Fibroblast of lung (primary cell): ENCODE measurements around the gene USF1. TPM values are rescaled to one million over a fixed set of nuclear protein-coding genes. Genes with fewer than 3 reads are reported as not detected.

ENCODE experiments used
- DNase-seq, 2 donors: peaks; one replicate each; pipeline versions ENCODE4 v3.0.0 to v3.0.0-alpha.2; 2010; ENCODE audit warnings: low read depth in 2 of 2
- H2AFZ ChIP-seq: 2 replicates; pipeline ENCODE4 v1.5.1; 2012; ENCODE audit warnings: low read length, control low read depth, inconsistent platforms
- H3K27ac ChIP-seq: 2 replicates; pipeline ENCODE4 v1.5.1; 2011; ENCODE audit warnings: low read length, control low read depth; ENCODE audit not compliant: insufficient read depth
- H3K27me3 ChIP-seq: 2 replicates; pipeline ENCODE4 v1.5.1; 2011; ENCODE audit warnings: mild to moderate bottlenecking, low read length; ENCODE audit not compliant: control insufficient read depth, insufficient read depth
- H3K36me3 ChIP-seq: 2 replicates; pipeline ENCODE4 v1.5.1; 2011; ENCODE audit warnings: low read length; ENCODE audit not compliant: control insufficient read depth, insufficient read depth
- H3K4me1 ChIP-seq: 2 replicates; pipeline ENCODE4 v1.5.1; 2011; ENCODE audit warnings: low read length; ENCODE audit not compliant: control insufficient read depth, insufficient read depth; ENCODE audit errors: extremely low read depth
- H3K4me2 ChIP-seq: 2 replicates; pipeline ENCODE4 v1.5.1; 2011; ENCODE audit warnings: low read length, control low read depth; ENCODE audit not compliant: insufficient read depth; ENCODE audit errors: extremely low read depth
- H3K4me3 ChIP-seq, 4 experiments: fragments of 200-600 bp in 1 of 4; sonication (generic) in 1 of 4; replicated peaks in 1 of 4; 2 replicates each; pipeline ENCODE4 v1.5.1; 2011 to 2016; ENCODE audit warnings: low read length in 4 of 4, low read depth in 3 of 4, mild to moderate bottlenecking in 3 of 4, control low read depth in 2 of 4, inconsistent platforms in 1 of 4, mixed read lengths in 1 of 4; ENCODE audit not compliant: insufficient read depth in 1 of 4; ENCODE audit errors: control extremely low read depth in 1 of 4
- H3K79me2 ChIP-seq: 2 replicates; pipeline ENCODE4 v1.5.1; 2012; ENCODE audit warnings: mild to moderate bottlenecking, low read length, inconsistent platforms; ENCODE audit not compliant: control insufficient read depth, insufficient read depth
- H3K9ac ChIP-seq: 2 replicates; pipeline ENCODE4 v1.5.1; 2011; ENCODE audit warnings: mild to moderate bottlenecking, low read length, control low read depth; ENCODE audit not compliant: insufficient read depth
- H3K9me3 ChIP-seq: 2 replicates; pipeline ENCODE4 v1.5.1; 2012; ENCODE audit warnings: low read depth, low read length; ENCODE audit not compliant: control insufficient read depth, insufficient read depth
- H4K20me1 ChIP-seq: 2 replicates; pipeline ENCODE4 v1.5.1; 2011; ENCODE audit warnings: low read length; ENCODE audit not compliant: control insufficient read depth, insufficient read depth; ENCODE audit errors: extremely low read depth
- EZH2 ChIP-seq: IDR thresholded peaks from 2 replicates; pipeline ENCODE4 v1.5.1; 2012; ENCODE audit warnings: low read length, control low read depth, mild to moderate bottlenecking; ENCODE audit errors: missing control alignments
- polyA minus RNA-seq: library from RNA; depleted of rRNA, polyadenylated mRNA; stranded (reverse); fragments of >200 nt; gene quantifications from 2 replicates; pipeline ENCODE4 v1.2.3, GENCODE V29; 2011; ENCODE audit warnings: low replicate concordance
- polyA plus RNA-seq, 2 donors: library from polyadenylated mRNA; depleted of rRNA in 1 of 2; stranded (reverse) in 1 of 2; unstranded in 1 of 2; fragments of >200 nt; gene quantifications; 2 replicates each; pipeline ENCODE4 v1.2.1, GENCODE V29; 2011 to 2012; ENCODE audit warnings: missing spikeins in 1 of 2
- total RNA-seq: library from RNA; depleted of rRNA; stranded (reverse); fragments of >200 nt; gene quantifications from 2 replicates; pipeline ENCODE4 v1.2.1, GENCODE V29; 2014
- TF ChIP-seq, protein P1 (sequence below), 2 donors: IDR thresholded peaks in 1 of 2; conservative IDR thresholded peaks in 1 of 2; 1 replicate in 1 of 2; 2 replicates in 1 of 2; pipeline ENCODE4 v1.5.1; 2011 to 2012; ENCODE audit warnings: low read length in 2 of 2, control low read depth in 1 of 2, inconsistent platforms in 1 of 2, low read depth in 1 of 2, mild to moderate bottlenecking in 1 of 2

USF1 gene, protein sequence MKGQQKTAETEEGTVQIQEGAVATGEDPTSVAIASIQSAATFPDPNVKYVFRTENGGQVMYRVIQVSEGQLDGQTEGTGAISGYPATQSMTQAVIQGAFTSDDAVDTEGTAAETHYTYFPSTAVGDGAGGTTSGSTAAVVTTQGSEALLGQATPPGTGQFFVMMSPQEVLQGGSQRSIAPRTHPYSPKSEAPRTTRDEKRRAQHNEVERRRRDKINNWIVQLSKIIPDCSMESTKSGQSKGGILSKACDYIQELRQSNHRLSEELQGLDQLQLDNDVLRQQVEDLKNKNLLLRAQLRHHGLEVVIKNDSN
- total RNA-seq (71.7 and 80.1 TPM in 2 replicates), polyA plus RNA-seq (23.9 and 25.0 TPM in 2 replicates), polyA minus RNA-seq (69.9 and 134 TPM in 2 replicates)
- polyA plus RNA-seq (2012): 27.9 and 32.5 TPM in 2 replicates

DNA sequence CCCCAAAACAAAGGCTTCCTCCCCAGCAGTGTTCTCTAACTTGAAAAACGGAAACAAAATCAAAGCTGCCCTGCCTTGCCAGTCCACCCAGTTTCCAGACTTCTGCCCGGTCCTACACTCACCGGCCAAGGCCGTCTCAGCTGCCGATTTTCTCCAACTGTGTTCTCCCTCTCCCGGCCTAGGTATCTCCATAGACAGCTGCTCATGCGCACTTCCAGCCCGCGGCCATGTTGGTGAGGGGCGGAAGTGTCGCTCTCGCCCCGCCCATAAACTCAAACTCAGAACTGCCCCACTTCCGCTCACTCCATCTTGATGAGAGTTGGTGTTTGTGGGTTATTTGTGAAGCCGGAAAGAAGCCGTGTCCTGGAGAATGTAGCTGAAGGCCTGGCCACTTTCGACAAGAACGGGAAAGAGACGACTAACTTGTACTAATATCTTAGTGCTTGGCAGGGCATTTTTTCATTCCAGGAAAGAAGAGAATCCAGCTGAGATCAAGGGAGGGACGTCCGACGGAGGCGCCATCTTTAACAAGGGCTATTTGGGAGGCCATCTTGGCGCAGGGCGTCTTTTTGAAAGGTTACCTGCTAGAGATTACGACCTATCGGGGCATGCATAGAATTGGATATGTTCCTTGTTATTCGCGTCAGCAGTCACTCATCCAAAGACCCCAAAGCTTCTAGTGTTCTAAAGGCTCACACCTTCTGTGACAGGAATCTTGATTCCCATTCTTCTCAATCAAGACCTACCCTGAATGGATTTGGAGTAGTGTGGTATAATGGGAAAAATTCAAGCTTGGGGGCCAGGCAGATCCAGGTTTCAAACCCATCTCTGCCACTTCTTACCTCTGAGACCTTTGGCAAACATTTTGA is at the start of gene USF1:
Gene USF1, minus strand, starts transcription at position 242 of the 869 bp plus-strand sequence. CDS start 2,702 bp downstream, outside the sequence.
- Histone ChIP-seq H4K20me1 (no peaks in the 10 kb centered on the region), H3K4me1 (no peaks in the 10 kb centered on the region), H3K9ac (peak within 1 kb of the TSS; percentile 77), H3K27me3 (no peaks in the 10 kb centered on the region), H3K27ac (peak within 1 kb of the TSS; percentile 95), H3K4me3 (peak within 1 kb of the TSS; percentile 86 to 98 (median 90)), H2AFZ (peak within 1 kb of the TSS; percentile 96), H3K79me2 (peaks cover 15% of the 10 kb centered on the region), H3K36me3 (peaks cover 11% of the 10 kb centered on the region), H3K9me3 (no peaks in the 10 kb centered on the region), H3K4me2 (peak within 1 kb of the TSS; percentile 88)
- peak; percentile 94 to 96 for DNase-seq
- TF ChIP-seq EZH2: no peak
- TF ChIP-seq, protein P1, sequence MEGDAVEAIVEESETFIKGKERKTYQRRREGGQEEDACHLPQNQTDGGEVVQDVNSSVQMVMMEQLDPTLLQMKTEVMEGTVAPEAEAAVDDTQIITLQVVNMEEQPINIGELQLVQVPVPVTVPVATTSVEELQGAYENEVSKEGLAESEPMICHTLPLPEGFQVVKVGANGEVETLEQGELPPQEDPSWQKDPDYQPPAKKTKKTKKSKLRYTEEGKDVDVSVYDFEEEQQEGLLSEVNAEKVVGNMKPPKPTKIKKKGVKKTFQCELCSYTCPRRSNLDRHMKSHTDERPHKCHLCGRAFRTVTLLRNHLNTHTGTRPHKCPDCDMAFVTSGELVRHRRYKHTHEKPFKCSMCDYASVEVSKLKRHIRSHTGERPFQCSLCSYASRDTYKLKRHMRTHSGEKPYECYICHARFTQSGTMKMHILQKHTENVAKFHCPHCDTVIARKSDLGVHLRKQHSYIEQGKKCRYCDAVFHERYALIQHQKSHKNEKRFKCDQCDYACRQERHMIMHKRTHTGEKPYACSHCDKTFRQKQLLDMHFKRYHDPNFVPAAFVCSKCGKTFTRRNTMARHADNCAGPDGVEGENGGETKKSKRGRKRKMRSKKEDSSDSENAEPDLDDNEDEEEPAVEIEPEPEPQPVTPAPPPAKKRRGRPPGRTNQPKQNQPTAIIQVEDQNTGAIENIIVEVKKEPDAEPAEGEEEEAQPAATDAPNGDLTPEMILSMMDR (conservative IDR thresholded peaks at IDR 0.05 in 1 of 2, IDR thresholded peaks at IDR 0.05 in 1 of 2; ENCODE audit: low read depth in 1 of 2, low read length in 2 of 2): no peak

DNA sequence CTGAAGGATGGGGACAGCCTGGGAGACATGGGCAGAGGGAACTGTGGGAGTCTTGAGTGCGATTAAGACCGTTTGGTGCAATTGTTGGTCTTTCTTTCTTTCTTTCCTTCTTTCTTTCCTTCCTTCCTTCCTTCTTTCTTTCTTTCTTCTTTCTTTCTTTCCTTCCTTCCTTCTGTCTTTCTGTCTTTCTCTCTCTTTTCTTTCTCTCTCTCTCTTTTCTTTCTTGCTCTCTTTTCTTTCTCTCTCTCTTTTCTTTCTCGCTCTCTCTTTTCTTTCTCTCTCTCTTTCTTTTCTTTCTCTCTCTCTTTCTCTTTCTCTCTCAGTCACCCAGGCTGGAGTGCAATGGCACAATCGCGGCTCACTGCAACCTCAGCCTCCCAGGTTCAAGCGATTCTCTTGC is 49.5 kb upstream of the USF1 start:
- no peaks in the 10 kb centered on the region for H3K27me3 ChIP-seq
- H3K79me2 ChIP-seq: no peaks in the 10 kb centered on the region
- H3K4me3 ChIP-seq: no peak overlapping the region
- no peaks in the 10 kb centered on the region for H4K20me1 ChIP-seq
- no peak overlapping the region for H3K4me2 ChIP-seq
- TF ChIP-seq EZH2: no peak
- TF ChIP-seq, protein P1 (conservative IDR thresholded peaks at IDR 0.05 in 1 of 2, IDR thresholded peaks at IDR 0.05 in 1 of 2; ENCODE audit: low read depth in 1 of 2, low read length in 2 of 2): no peak
- no peak overlapping the region for H3K9ac ChIP-seq
- no peak overlapping the region for H2AFZ ChIP-seq
- no peak overlapping the region for H3K27ac ChIP-seq
- H3K36me3 ChIP-seq: no peaks in the 10 kb centered on the region
- DNase-seq: no peak
- H3K4me1 ChIP-seq: peaks cover 11% of the 10 kb centered on the region
- H3K9me3 ChIP-seq: no peaks in the 10 kb centered on the region

DNA sequence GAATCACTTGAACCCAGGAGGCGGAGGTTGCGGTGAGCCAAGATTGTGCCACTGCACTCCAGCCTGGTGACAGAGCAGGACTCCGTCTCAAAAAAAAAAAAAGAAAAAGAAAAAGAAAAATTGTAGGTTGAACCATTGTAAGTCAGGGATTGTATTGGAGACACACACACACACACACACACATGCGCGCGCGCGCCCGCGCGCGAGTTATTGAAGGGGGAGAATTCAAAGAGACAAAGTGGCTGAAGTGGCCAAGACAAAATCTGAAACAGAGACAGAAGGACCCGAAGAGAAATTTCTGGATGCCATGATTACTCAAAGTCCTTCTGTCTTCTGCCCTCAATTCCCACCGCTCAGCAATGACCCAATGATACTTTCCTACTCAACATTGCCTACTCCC is 48.7 kb upstream of the USF1 start:
- H2AFZ ChIP-seq: no peak overlapping the region
- TF ChIP-seq, protein P1 (conservative IDR thresholded peaks at IDR 0.05 in 1 of 2, IDR thresholded peaks at IDR 0.05 in 1 of 2; ENCODE audit: low read depth in 1 of 2, low read length in 2 of 2): no peak
- no peak for TF ChIP-seq EZH2

More for the DNA sequence above, 48.7 kb upstream of the USF1 start:
- H3K36me3 ChIP-seq: no peaks in the 10 kb centered on the region
- no peak overlapping the region for H3K27ac ChIP-seq
- no peaks in the 10 kb centered on the region for H3K79me2 ChIP-seq
- no peaks in the 10 kb centered on the region for H4K20me1 ChIP-seq
- no peak overlapping the region for H3K4me3 ChIP-seq
- H3K9ac ChIP-seq: no peak overlapping the region
- no peak for DNase-seq
- H3K9me3 ChIP-seq: no peaks in the 10 kb centered on the region
- no peaks in the 10 kb centered on the region for H3K27me3 ChIP-seq
- peaks cover 11% of the 10 kb centered on the region for H3K4me1 ChIP-seq
- H3K4me2 ChIP-seq: no peak overlapping the region
